Left lung (tissue), 10 donors: ENCODE measurements around the gene FRG2B. TPM values are rescaled to one million over a fixed set of nuclear protein-coding genes. Genes with fewer than 3 reads are reported as not detected.
"Not testable (repeated sequence)": the region's sequence is repeated elsewhere in the genome, so short reads cannot be mapped to it uniquely, and the experiment has no call there.

ENCODE experiments used
- ATAC-seq: fragments of 200-7000 bp; cut with Tn5 transposase; one replicate; pipeline ENCODE4 v1.9.1; 2020; ENCODE audit warnings: moderate library complexity
- DNase-seq, 4 donors: peaks; one replicate each; pipeline ENCODE4 v3.0.0-alpha.2; 2013 to 2020
- H3K27ac ChIP-seq, 2 donors: fragments of 200-600 bp; sonication (generic) in 1 of 2; one replicate each; pipeline versions ENCODE4 v1.5.0 to v1.8.0; 2020 to 2021
- H3K27me3 ChIP-seq, 2 donors: fragments of 200-600 bp; sonication (generic) in 1 of 2; one replicate each; pipeline versions ENCODE4 v1.5.0 to v1.8.0; 2020 to 2021
- H3K36me3 ChIP-seq, 2 donors: fragments of 200-600 bp; sonication (generic) in 1 of 2; one replicate each; pipeline versions ENCODE4 v1.5.0 to v1.8.0; 2020 to 2021
- H3K4me1 ChIP-seq, 2 donors: fragments of 200-600 bp; one replicate each; pipeline ENCODE4 v1.8.0; 2021
- H3K4me3 ChIP-seq, 2 donors: fragments of 200-600 bp; sonication (generic) in 1 of 2; one replicate each; pipeline versions ENCODE4 v1.5.0 to v1.8.0; 2020 to 2021; ENCODE audit warnings: mild to moderate bottlenecking in 1 of 2
- H3K9me3 ChIP-seq, 2 donors: fragments of 200-600 bp; sonication (generic) in 1 of 2; one replicate each; pipeline versions ENCODE4 v1.5.0 to v1.8.0; 2020 to 2021
- CTCF ChIP-seq, 2 donors: fragments of 200-600 bp; sonication (generic) in 1 of 2; IDR thresholded peaks; one replicate each; pipeline versions ENCODE4 v1.5.0 to v1.8.0; 2021; ENCODE audit warnings: antibody characterized with exemption in 2 of 2
- intact Hi-C, 2 donors: fragments of 100-400 bp; cut with DNase I; formaldehyde crosslinking; loops; one replicate each; pipeline versions ENCODE4 v1.11.2 to v1.14.2; 2022
- polyA plus RNA-seq, 6 donors: library from polyadenylated mRNA; unstranded; fragments of 120-200 nt; gene quantifications; one replicate each; pipeline ENCODE4 v1.2.1, GENCODE V29; 2013; ENCODE audit not compliant: insufficient read length in 6 of 6
- total RNA-seq, 2 donors: library from RNA; stranded (reverse); fragmentation: NEBNext Ultra II Directional; extraction: Animal tissue kit (Norgen Biotek cat#: 25700); gene quantifications; one replicate each; pipeline ENCODE4 v1.2.1, GENCODE V29; 2021
- donor health status: DM: no; HTN: yes; CAD: no.
- donor health status: DM: no; HTN: no; CAD: no.

Gene FRG2B
- total and polyA plus RNA-seq, 8 donors, result not detected

GRCh38 chr10:133613699-133614098, 12.9 kb downstream of the FRG2B start:
- no peak for TF ChIP-seq CTCF (IDR thresholded peaks at IDR 0.05)

GRCh38 chr10:133611079-133611478, 15.5 kb downstream of the FRG2B start:
- TF ChIP-seq CTCF (IDR thresholded peaks at IDR 0.05), result no peak
- DNase-seq, result no peak
- ATAC-seq, result no peak
- intact Hi-C loops, result no loop called here
- Histone ChIP-seq H3K4me1 (no peaks in the 10 kb centered on the region), H3K27me3 (peaks cover 0 to 35% of the 10 kb centered on the region in 2 donors), H3K36me3 (no peaks in the 10 kb centered on the region), H3K9me3 (peaks cover 0 to 3% of the 10 kb centered on the region in 2 donors), H3K4me3 (no peak overlapping the region), H3K27ac (no peak overlapping the region)

More at GRCh38 chr10:133613699-133614098, 12.9 kb downstream of the FRG2B start:
- no peaks in the 10 kb centered on the region for H3K4me1 ChIP-seq
- H3K27me3 ChIP-seq, result peaks cover 0 to 11% of the 10 kb centered on the region in 2 donors
- H3K9me3 ChIP-seq, result no peaks in the 10 kb centered on the region
- H3K27ac ChIP-seq, result no peak overlapping the region
- DNase-seq (no peak), ATAC-seq (no peak)
- intact Hi-C loops, result no loop called here
- no peaks in the 10 kb centered on the region for H3K36me3 ChIP-seq
- H3K4me3 ChIP-seq, result no peak overlapping the region

DNA sequence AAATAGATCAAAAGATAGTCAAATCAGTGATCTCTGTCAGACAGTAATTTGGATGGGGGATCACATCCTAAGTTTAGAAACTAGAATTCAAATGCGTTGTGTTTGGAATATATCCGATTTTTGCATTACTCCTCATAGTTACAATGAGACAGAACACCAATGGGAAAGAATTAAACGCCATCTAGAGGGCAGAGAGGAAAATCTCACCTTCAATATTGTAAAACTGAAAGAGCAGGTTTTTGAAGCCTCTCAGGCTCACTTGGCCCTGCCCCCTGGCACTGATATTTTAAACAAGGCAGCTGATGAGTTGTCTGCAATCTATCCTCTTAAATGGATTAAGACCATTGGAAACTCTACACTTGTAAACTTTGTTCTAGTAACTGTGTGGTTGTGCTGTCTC, 17.7 kb downstream of the FRG2B start:
- H3K4me1 ChIP-seq, result no peaks in the 10 kb centered on the region
- intact Hi-C loops, result no loop called here
- no peaks in the 10 kb centered on the region for H3K36me3 ChIP-seq
- H3K9me3 ChIP-seq, result peaks cover 0 to 3% of the 10 kb centered on the region in 2 donors
- ATAC-seq (peak; percentile 17), DNase-seq (no peak)
- H3K27me3 ChIP-seq, result peaks cover 0 to 56% of the 10 kb centered on the region in 2 donors
- TF ChIP-seq CTCF (IDR thresholded peaks at IDR 0.05), result peak; percentile 22 to 46
- H3K4me3 ChIP-seq, result no peak overlapping the region
- no peak overlapping the region for H3K27ac ChIP-seq

GRCh38 chr10:133603434-133603833, 23.2 kb downstream of the FRG2B start:
- intact Hi-C loops, H3K9me3 ChIP-seq, H3K36me3 ChIP-seq, H3K4me1 ChIP-seq, H3K27ac ChIP-seq, H3K4me3 ChIP-seq, ATAC-seq, DNase-seq: not testable (repeated sequence)
- peaks cover 0 to 67% of the 10 kb centered on the region in 2 donors for H3K27me3 ChIP-seq

DNA sequence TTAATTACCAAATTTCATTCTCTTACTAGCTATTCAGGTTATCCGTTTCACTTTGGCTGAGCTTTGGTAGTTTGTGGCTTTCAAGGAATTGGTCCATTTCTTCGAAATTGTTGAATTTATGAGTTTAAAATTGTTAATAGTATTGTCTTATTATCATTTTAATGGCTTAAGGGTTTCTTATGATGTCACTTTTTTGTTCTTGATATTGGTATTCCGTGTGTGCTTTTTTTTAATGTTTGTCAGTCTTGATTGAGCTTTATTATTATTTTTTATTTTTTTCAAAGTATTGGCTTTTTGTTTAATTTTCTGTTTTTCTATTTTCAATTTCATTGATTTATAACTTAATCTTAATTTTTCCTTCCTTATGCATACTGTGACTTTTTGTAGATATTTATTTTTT, 25.9 kb downstream of the FRG2B start:
- DNase-seq, result no peak
- no peak for ATAC-seq

GRCh38 chr10:133599869-133600268, 26.7 kb downstream of the FRG2B start:
- H3K27ac ChIP-seq, ATAC-seq, H3K4me3 ChIP-seq, intact Hi-C loops, H3K4me1 ChIP-seq, H3K36me3 ChIP-seq, H3K9me3 ChIP-seq, DNase-seq: not testable (repeated sequence)
- peaks cover 0 to 64% of the 10 kb centered on the region in 2 donors for H3K27me3 ChIP-seq

More for the DNA sequence above, 25.9 kb downstream of the FRG2B start:
- Histone ChIP-seq H3K36me3 (no peaks in the 10 kb centered on the region), H3K27me3 (peaks cover 0 to 65% of the 10 kb centered on the region in 2 donors), H3K27ac (no peak overlapping the region), H3K4me3 (no peak overlapping the region), H3K9me3 (no peaks in the 10 kb centered on the region), H3K4me1 (no peaks in the 10 kb centered on the region)
- intact Hi-C loops, result no loop called here
- no peak for TF ChIP-seq CTCF (IDR thresholded peaks at IDR 0.05)
